Neural progenitor cell (in vitro differentiated cells): ENCODE measurements around the gene SLC14A1.
"Not testable (repeated sequence)": the region's sequence is repeated elsewhere in the genome, so short reads cannot be mapped to it uniquely, and the experiment has no call there.

Experiments
- CTCF ChIP-seq: fragments of 200-600 bp; sonication (generic); IDR thresholded peaks from 2 replicates; pipeline ENCODE4 v1.5.1; 2017; ENCODE audit warnings: antibody characterized with exemption, mild to moderate bottlenecking
- EZH2 ChIP-seq: fragments of 200-600 bp; sonication (generic); IDR thresholded peaks from 2 replicates; pipeline ENCODE4 v1.6.1; 2017; ENCODE audit warnings: antibody characterized with exemption, mild to moderate bottlenecking, moderate library complexity

- not testable (repeated sequence) for TF ChIP-seq CTCF, EZH2
Observed at GRCh38 chr18:45757644-45758043, 33.7 kb downstream of the SLC14A1 start.
